RPMI7951 (cell line): ENCODE data around the gene GNPAT. TPM values are rescaled to one million over a fixed set of nuclear protein-coding genes. Genes with fewer than 3 reads are reported as not detected.

Experiments used
- DNase-seq: peaks from one replicate; pipeline ENCODE4 v3.0.0-alpha.2; 2012; ENCODE audit warnings: low read depth
- total RNA-seq: library from RNA; depleted of rRNA; stranded (reverse); fragments of >200 nt; shearing (Covaris generic); gene quantifications from 2 replicates; pipeline ENCODE4 v1.2.3, GENCODE V29; 2014; rRNA removed

GNPAT gene
- total RNA-seq, 1 experiment from 2014 or later = 74.0 TPM

- no peak for DNase-seq
Observed at GRCh38 chr1:231317306-231318014, 76.4 kb downstream of the GNPAT start.

GRCh38 chr1:231318015-231318355 is 77.0 kb downstream of the GNPAT start:
- no peak for DNase-seq

- no peak for DNase-seq
Observed at GRCh38 chr1:231318568-231318967, 77.6 kb downstream of the GNPAT start.

DNA sequence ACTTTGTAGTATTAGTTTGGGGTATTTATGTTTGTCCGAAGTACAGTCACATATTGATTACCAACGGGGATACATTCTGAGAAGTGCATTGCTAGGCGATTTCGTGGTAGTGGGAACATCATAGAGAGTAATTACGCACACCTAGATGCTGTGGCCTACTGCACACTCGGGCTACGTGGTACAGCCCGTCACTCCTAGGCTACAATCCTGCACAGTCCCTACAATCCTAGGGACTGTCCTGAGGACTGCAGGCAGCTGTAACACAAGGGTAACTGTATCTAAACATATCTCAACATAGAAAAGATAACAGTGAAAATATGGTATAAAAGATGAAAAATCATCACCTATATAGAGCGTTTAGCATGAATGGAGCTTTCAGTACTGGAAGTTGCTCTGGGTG is 78.1 kb downstream of the GNPAT start:
- no peak for DNase-seq

- no peak for DNase-seq
Observed at GRCh38 chr1:231322880-231323530, 82.0 kb downstream of the GNPAT start.

GRCh38 chr1:231324660-231325059 is 83.6 kb downstream of the GNPAT start:
- DNase-seq = no peak

DNA sequence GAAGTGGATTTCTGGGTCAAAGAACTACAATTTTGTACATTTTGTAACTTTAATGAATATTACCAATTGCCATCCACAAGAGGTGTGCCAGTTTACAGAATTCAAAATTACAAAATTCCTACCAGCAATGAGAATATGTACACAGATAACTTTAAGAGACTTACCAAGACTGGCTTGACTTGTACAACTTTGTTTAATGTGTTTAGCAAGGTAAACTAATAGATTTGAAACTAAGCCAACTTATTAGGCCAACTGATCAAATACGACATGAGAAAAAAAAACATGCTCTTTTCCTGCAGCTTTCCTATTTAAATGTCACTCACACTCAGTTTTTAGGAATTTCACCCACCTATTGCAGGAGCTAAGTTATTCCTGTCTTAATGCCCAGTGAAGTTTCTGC is 85.2 kb downstream of the GNPAT start:
- no peak for DNase-seq

Other genes with a start within 250 kb of the GNPAT start
- gene FAM89A, start 201.0 kb upstream of the GNPAT start, total RNA-seq = 18.9 and 20.7 TPM in 2 replicates
- gene TRIM67, start 79.2 kb upstream of the GNPAT start, total RNA-seq = not detected in 2 replicates
- 9.8 and 10.3 TPM in 2 replicates for gene EXOC8, start 96.6 kb downstream of the GNPAT start, total RNA-seq
- 15.1 and 16.5 TPM in 2 replicates for gene SPRTN, start 97.1 kb downstream of the GNPAT start, total RNA-seq
- 34.2 and 40.1 TPM in 2 replicates for gene EGLN1, start 181.1 kb downstream of the GNPAT start, total RNA-seq